ENCODE results near the gene PRKG1.
"Not testable (repeated sequence)": the region's sequence is repeated elsewhere in the genome, so short reads cannot be mapped to it uniquely, and the experiment has no call there.

Gene PRKG1

GRCh38 chr10:52110576-52110975 is 1036.3 kb downstream of the PRKG1 start:
- DNase-seq, result no peak

- DNase-seq, result no peak
Measured at GRCh38 chr10:52111101-52111891, 1037.0 kb downstream of the PRKG1 start.

- DNase-seq, result no peak
Measured at GRCh38 chr10:52115823-52116222, 1041.5 kb downstream of the PRKG1 start.

DNA sequence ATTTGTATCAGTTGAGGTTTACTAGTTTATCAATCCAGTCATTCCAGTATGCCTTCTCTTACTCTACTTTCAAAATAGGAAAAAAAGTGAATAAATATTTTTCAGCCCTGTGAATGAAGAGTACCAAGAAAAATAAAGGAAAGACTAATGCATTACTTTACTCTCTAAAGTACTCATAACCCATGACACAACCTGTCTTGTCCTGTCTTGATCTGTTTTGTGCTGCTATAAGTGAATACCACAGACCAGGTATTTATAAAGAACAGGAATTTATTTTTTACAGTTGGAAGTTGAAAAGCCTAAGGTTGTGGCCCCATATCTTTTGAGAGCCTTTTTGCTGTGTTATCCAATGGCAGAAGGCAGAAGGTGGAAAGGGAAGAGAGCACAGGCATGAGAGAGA is 1045.2 kb downstream of the PRKG1 start:
- DNase-seq, result no peak

DNA sequence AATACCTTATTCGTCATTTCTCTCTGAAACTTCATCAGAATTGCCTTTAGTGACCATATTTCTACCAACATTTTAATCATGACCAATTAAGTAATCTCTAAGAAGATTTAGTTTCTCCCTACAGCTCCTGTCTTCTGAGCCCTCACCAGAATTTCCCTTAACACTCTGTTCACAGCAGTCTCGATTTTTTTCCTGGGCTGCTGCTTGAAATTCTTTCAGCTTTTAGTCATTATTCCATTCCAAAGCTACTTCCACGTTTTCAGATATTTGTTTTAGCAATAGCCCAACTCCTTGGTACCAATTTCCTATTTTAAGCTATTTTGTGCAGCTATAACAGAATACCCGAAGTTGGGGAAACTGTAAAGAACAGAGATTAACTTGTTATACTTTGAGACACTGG is 1047.4 kb downstream of the PRKG1 start:
- DNase-seq, result no peak

DNA sequence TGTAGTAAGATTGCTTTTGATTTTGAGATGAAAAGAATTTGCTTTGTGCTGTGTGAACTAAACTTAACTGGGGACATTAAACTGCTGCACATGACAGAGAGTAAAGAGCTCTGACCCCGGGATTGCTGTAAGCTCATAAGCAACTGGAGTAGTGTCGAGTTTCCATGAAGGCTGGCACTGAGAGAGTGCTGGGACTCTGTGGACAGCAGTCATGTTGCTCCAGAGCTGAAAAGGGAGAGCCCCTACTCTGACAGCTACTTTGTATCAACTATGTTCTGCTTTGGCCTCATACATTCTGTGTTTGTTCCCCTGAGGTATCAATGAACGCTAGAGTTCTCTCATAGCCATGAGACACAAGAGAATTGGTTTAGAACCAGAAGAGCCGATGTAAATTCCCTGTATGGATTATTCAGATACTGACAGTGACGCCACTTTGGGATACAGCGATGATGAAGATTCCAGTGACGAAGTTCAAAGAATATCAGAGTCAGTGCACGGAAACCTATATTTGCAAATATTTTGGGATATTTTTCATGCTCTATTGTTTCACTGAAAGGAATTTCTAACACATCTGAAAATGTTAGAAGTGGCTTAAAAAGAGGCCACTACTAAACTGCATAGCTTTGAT is 1053.9 kb downstream of the PRKG1 start:
- no peak for DNase-seq

- no peak for DNase-seq
Measured at GRCh38 chr10:52129410-52130178, 1055.3 kb downstream of the PRKG1 start.

GRCh38 chr10:52135101-52135500 is 1060.8 kb downstream of the PRKG1 start:
- no peak for DNase-seq

- no peak for DNase-seq
Measured at GRCh38 chr10:52136921-52137320, 1062.6 kb downstream of the PRKG1 start.

DNA sequence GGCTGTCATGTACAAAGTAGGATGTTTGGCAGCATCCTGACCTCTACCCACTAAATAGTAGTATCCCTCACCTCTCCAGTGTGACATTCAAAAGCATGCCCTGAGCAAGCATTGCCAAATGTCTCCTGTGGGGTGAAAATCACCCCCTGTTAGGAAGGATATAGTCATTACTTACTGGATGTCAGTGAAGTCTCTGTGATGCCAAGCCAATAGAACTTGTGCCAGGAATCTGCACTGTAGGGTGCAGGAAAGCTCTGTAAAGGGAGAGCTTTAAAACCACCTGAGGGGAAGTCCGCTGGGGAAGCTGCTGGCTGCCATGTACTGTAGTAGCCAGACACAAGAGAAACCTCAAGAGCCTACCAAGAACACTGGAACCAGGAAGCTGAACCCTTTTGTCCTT is 1069.1 kb downstream of the PRKG1 start:
- no peak for DNase-seq

- DNase-seq, result no peak
Measured at GRCh38 chr10:52145636-52146035, 1071.3 kb downstream of the PRKG1 start.

DNA sequence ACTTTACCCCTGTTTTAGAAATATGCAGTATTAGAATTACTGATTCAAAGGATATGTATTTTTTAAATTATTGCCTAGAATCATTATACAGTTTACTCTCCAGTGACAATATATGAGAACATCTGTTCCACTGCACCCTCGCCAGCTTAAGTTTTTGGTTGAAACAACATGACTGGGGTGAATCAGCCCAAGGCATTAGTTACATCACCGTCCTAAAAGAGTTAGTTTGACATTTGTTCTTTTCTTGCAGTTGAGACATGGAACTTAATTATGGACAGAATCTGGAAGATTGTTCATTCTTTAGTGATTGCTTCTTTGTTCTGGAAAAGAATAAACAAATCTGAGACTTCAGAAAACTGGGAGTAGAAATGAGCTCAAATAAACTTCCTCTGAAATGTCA is 1072.5 kb downstream of the PRKG1 start:
- DNase-seq, result no peak

DNA sequence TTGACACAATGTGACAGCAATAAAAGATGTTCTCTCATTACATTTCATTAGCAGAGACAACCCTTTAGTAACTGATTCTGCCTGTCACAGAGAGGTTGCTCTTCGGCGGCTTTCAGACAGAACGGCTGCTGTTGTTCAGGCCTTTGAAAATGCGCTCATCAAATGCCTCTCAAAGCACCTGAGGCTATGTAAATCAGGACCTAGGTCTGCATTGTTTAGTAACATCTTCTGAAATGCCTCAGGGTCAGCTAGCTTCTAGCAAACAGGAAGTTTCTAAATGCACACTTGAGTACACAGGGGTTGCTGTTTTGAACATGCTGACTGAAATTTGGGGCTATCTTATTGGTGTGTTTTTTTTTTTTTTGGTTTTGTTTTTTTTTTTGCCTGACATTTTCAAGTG is 1096.5 kb downstream of the PRKG1 start:
- no peak for DNase-seq

GRCh38 chr10:52172581-52172980 is 1098.3 kb downstream of the PRKG1 start:
- DNase-seq, result no peak

DNA sequence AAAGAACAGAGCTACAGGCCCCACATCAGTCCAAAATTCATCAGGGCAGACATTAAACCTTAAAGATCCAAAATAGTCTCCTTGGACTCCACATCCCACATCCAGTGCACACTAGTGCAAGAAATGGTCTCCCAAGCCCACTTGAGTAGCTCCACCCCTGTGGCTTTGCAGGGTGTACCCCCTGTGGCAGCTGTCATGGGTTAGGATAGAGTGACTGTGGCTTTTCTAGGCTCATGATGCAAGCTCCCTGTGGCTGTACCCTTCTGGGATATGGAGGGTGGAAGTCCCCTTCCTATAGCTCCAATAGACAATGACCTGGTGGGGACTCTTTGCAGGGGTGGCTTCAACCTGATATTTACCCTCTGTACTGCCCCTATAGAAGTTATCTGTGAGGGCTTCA is 1111.0 kb downstream of the PRKG1 start:
- no peak for DNase-seq

DNA sequence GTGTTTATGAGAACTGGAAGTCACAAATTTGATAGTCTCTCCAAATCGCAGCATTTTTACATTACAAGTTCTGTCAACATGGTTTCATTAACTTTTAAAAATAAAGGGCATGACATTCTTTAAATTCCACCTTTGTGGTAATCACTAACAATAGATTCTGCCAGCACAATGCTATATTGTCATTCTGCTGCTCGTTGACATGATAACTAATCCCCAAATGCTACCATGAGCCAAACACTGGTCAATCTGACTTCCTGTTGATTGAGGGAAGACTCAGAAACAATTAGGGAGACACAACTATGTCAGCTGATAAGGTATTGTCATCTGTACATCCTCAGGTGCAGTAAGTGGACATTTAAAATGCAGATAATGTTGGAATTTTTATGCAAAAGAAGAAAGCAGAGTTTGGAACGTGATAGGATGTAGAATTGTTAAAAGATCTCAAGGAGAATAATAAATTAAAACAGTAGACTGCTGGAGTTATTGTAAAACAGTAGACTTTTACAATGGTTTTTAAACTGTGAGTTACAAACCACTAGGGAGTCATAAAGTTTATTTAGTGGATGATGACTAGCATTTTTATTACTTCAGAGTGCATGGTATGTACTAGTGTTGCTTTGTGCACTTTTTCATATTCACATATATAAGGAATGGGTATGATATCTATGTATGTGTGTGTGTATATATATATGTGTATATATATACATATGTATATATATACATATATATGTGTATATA is 1113.4 kb downstream of the PRKG1 start:
- DNase-seq, result no peak

DNA sequence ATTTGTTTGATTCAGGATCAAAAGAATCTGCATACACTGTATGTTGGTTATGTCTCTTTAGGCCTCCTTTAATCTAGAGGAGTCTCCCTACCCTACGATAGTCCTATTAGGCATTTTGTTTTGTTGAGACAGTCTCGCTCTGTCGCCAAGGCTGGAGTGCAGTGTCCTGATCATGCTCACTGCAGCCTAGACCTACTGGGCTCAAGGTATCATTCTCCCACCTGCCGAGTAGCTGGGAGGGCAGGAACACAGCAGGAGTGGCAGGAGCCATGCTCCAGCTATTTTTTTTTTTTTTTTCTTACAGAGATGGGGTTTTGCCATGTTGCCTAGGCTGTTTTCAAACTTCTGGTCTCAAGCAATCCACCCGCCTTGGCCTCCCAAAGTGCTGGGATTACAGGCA is 1116.8 kb downstream of the PRKG1 start:
- no peak for DNase-seq

DNA sequence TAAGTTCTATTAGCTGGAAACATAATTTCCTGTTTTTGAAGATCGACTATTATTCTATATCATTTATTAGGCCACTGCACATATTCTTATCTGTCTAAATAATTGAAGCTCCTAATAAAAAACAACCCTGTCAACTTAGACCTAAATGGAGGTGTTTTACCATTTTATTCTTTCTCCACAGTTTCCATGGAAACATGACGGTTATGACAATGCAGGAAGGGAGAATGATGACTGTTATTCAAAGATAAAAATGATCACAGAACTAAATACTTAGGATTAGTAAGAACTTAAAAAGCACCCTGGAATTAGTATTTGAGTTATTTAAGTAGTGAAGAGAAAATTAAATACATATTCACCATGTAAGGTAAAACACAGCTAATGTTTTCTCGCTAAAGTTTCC is 1119.9 kb downstream of the PRKG1 start:
- no peak for DNase-seq

GRCh38 chr10:52194716-52195115 is 1120.4 kb downstream of the PRKG1 start:
- DNase-seq, result no peak

DNA sequence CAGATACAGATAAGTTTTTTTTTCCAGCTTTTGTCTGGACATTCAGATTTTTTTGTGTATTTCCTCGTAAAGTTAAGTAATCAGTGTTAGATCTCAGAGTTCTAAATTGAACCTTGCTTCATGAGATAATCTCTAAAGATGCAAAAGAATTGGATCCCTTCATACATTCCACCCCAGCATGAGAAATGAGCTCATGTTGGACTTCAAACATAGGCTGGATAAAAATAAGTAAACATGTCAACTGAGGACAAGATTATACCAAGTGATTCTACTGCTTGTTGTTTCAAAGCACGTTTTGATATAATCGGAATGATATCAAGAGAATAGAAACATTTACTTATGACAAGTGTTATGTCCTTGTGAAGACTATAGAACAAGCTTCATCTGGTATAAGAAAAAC is 1122.8 kb downstream of the PRKG1 start:
- no peak for DNase-seq

DNA sequence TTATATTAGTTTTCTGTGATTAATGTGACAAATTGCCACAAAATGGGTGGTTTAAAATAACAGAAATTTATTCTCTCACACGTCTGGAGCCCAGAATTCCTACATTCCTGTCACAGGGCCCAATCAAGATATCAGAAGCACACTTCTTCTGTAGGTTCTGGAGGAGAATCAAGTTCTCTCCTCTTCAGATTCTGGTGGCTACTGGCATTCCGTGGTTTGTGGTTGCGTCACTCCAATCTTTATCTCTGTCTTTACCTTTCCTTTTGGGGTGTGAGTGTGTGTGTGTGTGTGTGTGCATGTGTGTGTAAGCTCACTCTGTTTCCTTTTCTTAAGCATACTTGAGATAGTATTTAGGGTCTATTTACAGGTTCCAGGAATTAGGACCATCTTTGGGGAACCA is 1124.3 kb downstream of the PRKG1 start:
- no peak for DNase-seq

DNA sequence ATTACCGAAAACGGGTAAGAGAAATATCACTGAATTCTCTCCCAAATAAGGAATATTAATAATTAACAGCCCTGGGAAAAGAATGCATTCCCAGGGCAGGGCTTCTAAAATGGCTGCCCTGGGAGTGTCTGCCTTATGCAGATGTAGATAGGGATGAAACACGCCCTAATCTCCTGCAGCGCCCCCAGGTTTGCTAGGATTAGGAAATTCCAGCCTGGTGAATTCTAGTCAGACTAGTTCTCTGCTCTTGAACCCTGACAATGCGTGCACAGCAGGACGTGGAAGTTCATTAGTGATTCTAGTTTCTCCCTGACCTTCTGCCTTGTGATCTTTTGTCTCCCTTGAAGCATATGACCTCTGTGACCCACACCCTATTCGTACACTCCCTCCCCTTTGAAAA is 1130.6 kb downstream of the PRKG1 start:
- DNase-seq, result not testable (repeated sequence)

- DNase-seq, result no peak
Measured at GRCh38 chr10:52208365-52208764, 1134.1 kb downstream of the PRKG1 start.

Measured in activated CD4-positive, alpha-beta T cell treated with anti-CD3 and anti-CD28 coated beads for 1 hour (primary cell).